Upper lobe of left lung (tissue), 4 donors: ENCODE measurements around the gene ATP6V1C2.

Experiments
- EP300 ChIP-seq, 4 donors: sonication (generic); formaldehyde crosslinking; IDR thresholded peaks; one replicate each; pipeline ENCODE4 v1.5.1; 2017; ENCODE audit warnings: antibody characterized with exemption in 4 of 4, control low read depth in 2 of 4
- POLR2A ChIP-seq, 4 donors: fragments of 450-650 bp; IDR thresholded peaks; one replicate each; pipeline ENCODE4 v1.5.1; 2016 to 2017; ENCODE audit warnings: antibody characterized with exemption in 4 of 4, mild to moderate bottlenecking in 2 of 4
- POLR2AphosphoS5 ChIP-seq, 2 donors: sonication (generic); formaldehyde crosslinking; IDR thresholded peaks; one replicate each; pipeline ENCODE4 v1.5.1; 2017; ENCODE audit warnings: antibody characterized with exemption in 2 of 2
- TF ChIP-seq, protein P1 (sequence below), 6 experiments: fragments of 450-650 bp in 4 of 6; fragments of 200-600 bp in 2 of 6; sonication (generic) in 2 of 6; IDR thresholded peaks; one replicate each; pipeline ENCODE4 v1.5.1; 2016 to 2019; ENCODE audit warnings: antibody characterized with exemption in 6 of 6

DNA sequence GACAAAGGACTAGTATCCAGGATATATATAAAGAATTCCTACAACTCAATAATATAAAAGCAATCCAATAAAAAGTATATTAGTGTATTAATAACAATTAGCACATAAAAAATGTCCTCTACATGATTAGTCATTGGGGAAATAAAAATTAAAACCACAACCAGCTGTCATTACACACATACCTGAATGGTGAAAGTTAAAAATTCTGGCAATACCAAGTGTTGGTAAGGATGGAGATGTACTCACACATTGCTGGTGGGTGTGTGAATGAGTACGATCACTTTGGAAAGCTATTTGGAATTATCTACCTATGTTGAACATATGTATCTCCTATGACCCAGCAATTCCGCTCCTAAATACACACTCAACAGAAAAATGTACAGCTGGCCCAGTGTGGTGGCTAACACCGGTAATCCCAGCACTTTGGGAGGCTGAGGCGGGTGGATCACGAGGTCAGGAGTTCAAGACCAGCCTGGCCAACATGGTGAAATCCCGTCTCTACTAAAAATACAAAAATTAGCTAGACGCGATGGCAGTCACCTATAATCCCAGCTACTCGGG is 17.3 kb upstream of the ATP6V1C2 start:
- TF ChIP-seq, protein P1, sequence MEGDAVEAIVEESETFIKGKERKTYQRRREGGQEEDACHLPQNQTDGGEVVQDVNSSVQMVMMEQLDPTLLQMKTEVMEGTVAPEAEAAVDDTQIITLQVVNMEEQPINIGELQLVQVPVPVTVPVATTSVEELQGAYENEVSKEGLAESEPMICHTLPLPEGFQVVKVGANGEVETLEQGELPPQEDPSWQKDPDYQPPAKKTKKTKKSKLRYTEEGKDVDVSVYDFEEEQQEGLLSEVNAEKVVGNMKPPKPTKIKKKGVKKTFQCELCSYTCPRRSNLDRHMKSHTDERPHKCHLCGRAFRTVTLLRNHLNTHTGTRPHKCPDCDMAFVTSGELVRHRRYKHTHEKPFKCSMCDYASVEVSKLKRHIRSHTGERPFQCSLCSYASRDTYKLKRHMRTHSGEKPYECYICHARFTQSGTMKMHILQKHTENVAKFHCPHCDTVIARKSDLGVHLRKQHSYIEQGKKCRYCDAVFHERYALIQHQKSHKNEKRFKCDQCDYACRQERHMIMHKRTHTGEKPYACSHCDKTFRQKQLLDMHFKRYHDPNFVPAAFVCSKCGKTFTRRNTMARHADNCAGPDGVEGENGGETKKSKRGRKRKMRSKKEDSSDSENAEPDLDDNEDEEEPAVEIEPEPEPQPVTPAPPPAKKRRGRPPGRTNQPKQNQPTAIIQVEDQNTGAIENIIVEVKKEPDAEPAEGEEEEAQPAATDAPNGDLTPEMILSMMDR (IDR thresholded peaks at IDR 0.05) = no peak
- TF ChIP-seq POLR2AphosphoS5 (IDR thresholded peaks at IDR 0.05) (no peak), POLR2A (IDR thresholded peaks at IDR 0.05) (no peak), EP300 (IDR thresholded peaks at IDR 0.05) (no peak)
